Neural progenitor cell (in vitro differentiated cells): Measurements from ENCODE around the gene NCOA1. TPM values are rescaled to one million over a fixed set of nuclear protein-coding genes. Genes with fewer than 3 reads are reported as not detected.

Experiments used
- DNase-seq: peaks from one replicate; pipeline ENCODE4 v3.0.0-alpha.2; 2016; ENCODE audit warnings: low spot score
- H2AFZ ChIP-seq: fragments of 200-600 bp; sonication (generic); replicated peaks from 2 replicates; pipeline ENCODE4 v1.6.1; 2016; ENCODE audit warnings: antibody characterized with exemption
- H3F3A ChIP-seq: fragments of 200-600 bp; sonication (generic); 2 replicates; pipeline ENCODE4 v1.6.1; 2016; ENCODE audit warnings: antibody characterized with exemption, low read depth
- H3K27ac ChIP-seq: fragments of 200-600 bp; sonication (generic); 2 replicates; pipeline ENCODE4 v1.5.1; 2016; ENCODE audit warnings: mild to moderate bottlenecking
- H3K27me3 ChIP-seq: fragments of 200-600 bp; sonication (generic); 2 replicates; pipeline ENCODE4 v1.6.1; 2016; ENCODE audit warnings: mild to moderate bottlenecking, moderate library complexity
- H3K36me3 ChIP-seq: fragments of 200-600 bp; sonication (generic); 2 replicates; pipeline ENCODE4 v1.5.1; 2016
- H3K4me1 ChIP-seq: fragments of 200-600 bp; sonication (generic); 2 replicates; pipeline ENCODE4 v1.6.1; 2016; ENCODE audit warnings: mixed run types
- H3K4me2 ChIP-seq: fragments of 200-600 bp; sonication (generic); 2 replicates; pipeline ENCODE4 v1.6.1; 2016
- H3K4me3 ChIP-seq: fragments of 200-600 bp; sonication (generic); 2 replicates; pipeline ENCODE4 v1.5.1; 2016
- H3K79me2 ChIP-seq: fragments of 200-600 bp; sonication (generic); 2 replicates; pipeline ENCODE4 v1.6.1; 2016; ENCODE audit warnings: low read depth
- H3K9ac ChIP-seq: fragments of 200-600 bp; sonication (generic); 2 replicates; pipeline ENCODE4 v1.6.1; 2016
- H3K9me3 ChIP-seq: fragments of 200-600 bp; sonication (generic); 2 replicates; pipeline ENCODE4 v1.5.1; 2016; ENCODE audit warnings: low read depth
- H4K20me1 ChIP-seq: fragments of 200-600 bp; sonication (generic); 2 replicates; pipeline ENCODE4 v1.6.1; 2016; ENCODE audit warnings: low read depth
- H3K27ac Mint-ChIP-seq: 3 replicates; pipeline ENCODE4 v1.8.0; 2021; ENCODE audit warnings: mixed read lengths
- H3K27me3 Mint-ChIP-seq: 2 replicates; pipeline ENCODE4 v1.8.0; 2022; ENCODE audit warnings: low read depth, mild to moderate bottlenecking, inconsistent platforms, moderate library complexity, mixed read lengths; ENCODE audit not compliant: insufficient read depth
- H3K36me3 Mint-ChIP-seq: 3 replicates; pipeline ENCODE4 v1.8.0; 2021; ENCODE audit warnings: mixed read lengths
- H3K4me1 Mint-ChIP-seq: 3 replicates; pipeline ENCODE4 v1.8.0; 2021; ENCODE audit warnings: mixed read lengths
- H3K4me3 Mint-ChIP-seq: 3 replicates; pipeline ENCODE4 v1.8.0; 2021; ENCODE audit warnings: mild to moderate bottlenecking, moderate library complexity, mixed read lengths
- H3K9me3 Mint-ChIP-seq: 3 replicates; pipeline ENCODE4 v1.8.0; 2020; ENCODE audit warnings: mixed read lengths
- EZH2 ChIP-seq: fragments of 200-600 bp; sonication (generic); IDR thresholded peaks from 2 replicates; pipeline ENCODE4 v1.6.1; 2017; ENCODE audit warnings: antibody characterized with exemption, mild to moderate bottlenecking, moderate library complexity
- EZH2phosphoT487 ChIP-seq: fragments of 200-600 bp; sonication (generic); IDR thresholded peaks from 2 replicates; pipeline ENCODE4 v1.6.1; 2017; ENCODE audit warnings: antibody characterized with exemption
- total RNA-seq: library from RNA; depleted of rRNA; stranded (reverse); fragments of >200 nt; gene quantifications from 2 replicates; pipeline ENCODE4 v1.2.3, GENCODE V29; 2015; ENCODE audit warnings: low replicate concordance
- TF ChIP-seq, protein P1 (sequence below): fragments of 200-600 bp; sonication (generic); IDR thresholded peaks from 2 replicates; pipeline ENCODE4 v1.5.1; 2017; ENCODE audit warnings: antibody characterized with exemption, mild to moderate bottlenecking

Gene NCOA1
- total RNA-seq, 1 donor from 2014 or later: 29.3 TPM

GRCh38 chr2:24513281-24514071, 22.4 kb downstream of the NCOA1 start:
- H3F3A ChIP-seq: peaks cover 6% of the 10 kb centered on the region
- Mint-ChIP-seq H3K36me3 (no peaks in the 10 kb centered on the region), H3K27ac (no peak overlapping the region), H3K4me3 (no peak overlapping the region), H3K9me3 (no peaks in the 10 kb centered on the region), H3K4me1 (peaks cover 8% of the 10 kb centered on the region), H3K27me3 (no peaks in the 10 kb centered on the region)
- DNase-seq: no peak
- H3K9ac ChIP-seq: no peak overlapping the region
- no peak overlapping the region for H2AFZ ChIP-seq
- H3K4me2 ChIP-seq: no peak overlapping the region
- no peak overlapping the region for H3K27ac ChIP-seq
- no peak overlapping the region for H3K4me3 ChIP-seq
- H3K4me1 ChIP-seq: peaks cover 6% of the 10 kb centered on the region
- H3K9me3 ChIP-seq: no peaks in the 10 kb centered on the region
- H3K36me3 ChIP-seq: no peaks in the 10 kb centered on the region
- no peaks in the 10 kb centered on the region for H4K20me1 ChIP-seq
- no peak for TF ChIP-seq EZH2
- no peak for TF ChIP-seq EZH2phosphoT487
- TF ChIP-seq, protein P1, sequence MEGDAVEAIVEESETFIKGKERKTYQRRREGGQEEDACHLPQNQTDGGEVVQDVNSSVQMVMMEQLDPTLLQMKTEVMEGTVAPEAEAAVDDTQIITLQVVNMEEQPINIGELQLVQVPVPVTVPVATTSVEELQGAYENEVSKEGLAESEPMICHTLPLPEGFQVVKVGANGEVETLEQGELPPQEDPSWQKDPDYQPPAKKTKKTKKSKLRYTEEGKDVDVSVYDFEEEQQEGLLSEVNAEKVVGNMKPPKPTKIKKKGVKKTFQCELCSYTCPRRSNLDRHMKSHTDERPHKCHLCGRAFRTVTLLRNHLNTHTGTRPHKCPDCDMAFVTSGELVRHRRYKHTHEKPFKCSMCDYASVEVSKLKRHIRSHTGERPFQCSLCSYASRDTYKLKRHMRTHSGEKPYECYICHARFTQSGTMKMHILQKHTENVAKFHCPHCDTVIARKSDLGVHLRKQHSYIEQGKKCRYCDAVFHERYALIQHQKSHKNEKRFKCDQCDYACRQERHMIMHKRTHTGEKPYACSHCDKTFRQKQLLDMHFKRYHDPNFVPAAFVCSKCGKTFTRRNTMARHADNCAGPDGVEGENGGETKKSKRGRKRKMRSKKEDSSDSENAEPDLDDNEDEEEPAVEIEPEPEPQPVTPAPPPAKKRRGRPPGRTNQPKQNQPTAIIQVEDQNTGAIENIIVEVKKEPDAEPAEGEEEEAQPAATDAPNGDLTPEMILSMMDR: no peak
- H3K27me3 ChIP-seq: no peaks in the 10 kb centered on the region
- peaks cover 40% of the 10 kb centered on the region for H3K79me2 ChIP-seq

DNA sequence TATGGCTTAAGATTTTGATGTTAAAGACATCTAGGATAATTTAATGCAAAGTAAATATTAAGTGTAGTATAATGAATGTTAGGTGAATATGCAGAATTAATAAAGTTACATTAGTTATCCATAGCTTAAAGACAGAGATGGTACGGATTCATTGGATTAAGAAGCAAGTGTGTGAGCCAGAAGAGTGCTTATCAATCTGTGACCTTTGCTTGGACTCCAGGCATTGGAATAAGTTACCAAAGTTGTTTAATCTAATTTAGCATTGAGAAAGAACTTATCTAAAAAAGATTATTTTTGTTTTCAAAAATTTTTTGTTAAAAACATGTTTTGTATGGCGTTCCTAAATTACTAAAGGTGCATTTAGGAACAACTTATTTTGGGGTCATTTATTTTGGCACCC, 23.8 kb downstream of the NCOA1 start:
- H2AFZ ChIP-seq: no peak overlapping the region
- H3K4me1 Mint-ChIP-seq: peaks cover 5% of the 10 kb centered on the region
- peaks cover 1% of the 10 kb centered on the region for H3K9me3 ChIP-seq
- H3K27ac Mint-ChIP-seq: no peak overlapping the region
- no peak overlapping the region for H3K4me2 ChIP-seq
- H3K4me3 ChIP-seq: no peak overlapping the region
- H3K36me3 ChIP-seq: no peaks in the 10 kb centered on the region
- DNase-seq: no peak
- no peaks in the 10 kb centered on the region for H4K20me1 ChIP-seq
- H3K4me3 Mint-ChIP-seq: no peak overlapping the region
- H3F3A ChIP-seq: peaks cover 6% of the 10 kb centered on the region
- no peaks in the 10 kb centered on the region for H3K27me3 Mint-ChIP-seq
- no peaks in the 10 kb centered on the region for H3K36me3 Mint-ChIP-seq
- no peak overlapping the region for H3K9ac ChIP-seq
- H3K4me1 ChIP-seq: peaks cover 6% of the 10 kb centered on the region
- H3K9me3 Mint-ChIP-seq: peaks cover 4% of the 10 kb centered on the region
- H3K79me2 ChIP-seq: peaks cover 28% of the 10 kb centered on the region
- H3K27me3 ChIP-seq: no peaks in the 10 kb centered on the region
- TF ChIP-seq EZH2phosphoT487 (no peak), EZH2 (no peak)
- TF ChIP-seq, protein P1: no peak
- no peak overlapping the region for H3K27ac ChIP-seq

- H3K36me3 ChIP-seq: no peaks in the 10 kb centered on the region
- H4K20me1 ChIP-seq: no peaks in the 10 kb centered on the region
- no peaks in the 10 kb centered on the region for H3K36me3 Mint-ChIP-seq
- no peak for DNase-seq
- no peak overlapping the region for H3K27ac Mint-ChIP-seq
- peaks cover 6% of the 10 kb centered on the region for H3K9me3 ChIP-seq
- no peaks in the 10 kb centered on the region for H3K27me3 ChIP-seq
- H3K9me3 Mint-ChIP-seq: peaks cover 4% of the 10 kb centered on the region
- peaks cover 6% of the 10 kb centered on the region for H3K4me1 ChIP-seq
- no peak overlapping the region for H3K9ac ChIP-seq
- no peak overlapping the region for H3K4me3 ChIP-seq
- no peak overlapping the region for H3K4me2 ChIP-seq
- peaks cover 28% of the 10 kb centered on the region for H3K79me2 ChIP-seq
- H3K4me1 Mint-ChIP-seq: peaks cover 5% of the 10 kb centered on the region
- TF ChIP-seq, protein P1: no peak
- TF ChIP-seq EZH2phosphoT487 (no peak), EZH2 (no peak)
- no peaks in the 10 kb centered on the region for H3K27me3 Mint-ChIP-seq
- no peak overlapping the region for H2AFZ ChIP-seq
- peaks cover 6% of the 10 kb centered on the region for H3F3A ChIP-seq
- no peak overlapping the region for H3K4me3 Mint-ChIP-seq
- no peak overlapping the region for H3K27ac ChIP-seq
Measured at GRCh38 chr2:24515335-24515734, 24.3 kb downstream of the NCOA1 start.
